Suppressor macrophage treated with lipopolysaccharide for 1 hour (primary cell): Measurements from ENCODE around the gene MIOS.
"Not testable (repeated sequence)": the region's sequence is repeated elsewhere in the genome, so short reads cannot be mapped to it uniquely, and the experiment has no call there.

ENCODE experiments used
- DNase-seq, 3 donors: peaks; one replicate each; pipeline ENCODE4 v3.0.0-alpha.2; 2020 to 2022

Gene MIOS

DNA sequence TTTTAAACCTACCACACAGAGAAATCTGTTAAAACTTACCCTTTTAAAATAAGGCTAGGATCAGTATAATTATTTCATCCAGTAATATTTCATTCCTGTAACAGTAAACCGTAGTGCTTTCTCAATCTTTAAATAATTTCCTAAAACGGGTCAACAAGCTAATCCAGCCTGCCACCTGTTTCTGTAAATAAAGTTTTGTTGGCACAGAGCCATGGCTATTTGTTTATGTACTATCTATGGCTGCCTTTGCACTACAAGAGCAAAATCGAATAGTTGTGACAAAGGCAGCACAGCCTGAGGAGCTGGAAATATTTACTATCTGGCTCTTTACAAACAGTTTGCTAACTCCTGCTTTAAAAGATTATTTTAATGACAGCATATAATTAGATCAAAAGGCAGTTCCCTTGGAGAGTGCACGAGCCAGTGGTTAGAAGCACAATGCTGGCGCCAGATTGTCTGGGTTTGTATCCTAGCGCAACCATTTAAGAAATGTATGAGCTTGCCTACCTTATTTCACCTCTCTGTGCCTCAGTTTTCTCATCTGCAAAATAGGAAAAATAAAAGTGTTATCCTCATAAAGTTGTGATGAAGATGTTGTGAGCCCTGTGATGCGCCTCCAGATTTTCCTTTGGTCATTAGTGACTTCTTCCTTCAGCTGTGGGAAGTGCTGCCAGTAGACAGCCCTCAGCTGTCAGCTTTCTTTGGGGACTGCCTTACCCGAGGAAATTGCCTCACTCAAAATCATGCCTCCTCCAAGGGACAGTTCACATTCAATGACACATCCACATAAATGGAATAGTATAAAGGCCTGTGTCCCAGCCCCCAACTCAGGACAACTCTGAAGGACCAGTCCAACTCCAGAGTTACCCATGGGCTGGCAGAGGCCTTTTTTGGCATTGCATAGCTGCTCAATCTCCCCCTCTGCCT, 11.8 kb upstream of the MIOS start:
- DNase-seq: no peak

DNA sequence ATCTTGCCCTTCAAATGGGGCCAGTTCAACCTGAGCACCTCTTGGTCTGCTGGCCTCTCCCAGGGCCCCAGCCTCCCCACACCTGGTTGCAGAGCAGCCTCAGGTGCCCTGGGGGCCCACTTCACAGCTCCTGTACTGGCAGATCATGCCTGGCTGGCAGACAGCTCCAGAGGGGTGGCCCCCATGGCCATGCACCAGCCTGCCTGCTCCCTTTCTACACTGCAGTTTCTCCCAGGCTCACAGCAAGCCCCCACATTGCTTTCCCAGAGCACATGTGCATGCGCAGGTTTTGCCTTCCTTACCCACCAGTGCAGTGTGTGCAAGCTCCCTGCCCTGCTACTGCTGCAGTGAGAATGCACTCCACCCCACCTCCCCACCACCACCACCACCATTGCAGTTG, 9.8 kb upstream of the MIOS start:
- DNase-seq: no peak

DNA sequence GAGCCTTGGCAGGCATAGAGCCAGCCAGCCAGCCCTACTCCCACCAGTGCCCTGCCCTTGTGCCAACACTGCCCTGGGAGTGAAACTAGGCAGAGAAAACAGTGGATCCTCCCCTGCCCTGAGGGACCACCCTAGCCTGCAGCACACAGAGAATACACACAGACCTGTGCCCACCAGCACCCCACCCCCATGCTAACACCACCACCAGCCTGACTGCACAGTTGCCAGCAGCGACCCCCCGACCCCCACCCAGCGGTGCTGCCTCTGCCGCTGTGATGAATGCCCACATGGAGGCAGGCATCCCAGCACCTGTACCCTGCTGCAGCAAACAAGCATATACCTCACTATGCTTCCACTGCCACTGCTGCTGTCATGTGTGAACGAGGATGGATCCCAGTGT, 9.4 kb upstream of the MIOS start:
- no peak for DNase-seq

DNA sequence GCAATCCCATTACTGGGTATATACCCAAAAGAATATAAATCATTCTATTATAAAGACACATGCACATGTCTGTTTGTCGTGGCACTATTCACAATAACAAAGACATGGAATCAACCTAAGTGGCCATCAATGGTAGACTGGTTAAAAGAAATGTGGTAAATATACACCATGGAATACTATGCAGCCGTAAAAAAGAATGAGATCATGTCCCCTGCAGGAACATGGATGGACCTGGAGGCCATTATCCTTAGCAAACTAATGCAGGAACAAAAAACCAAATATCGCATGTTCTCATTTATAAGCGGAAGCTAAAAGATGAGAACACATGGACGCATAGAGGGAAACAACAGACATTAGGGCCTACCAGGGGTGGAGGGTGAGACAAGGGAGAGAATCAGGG, 5.1 kb upstream of the MIOS start:
- DNase-seq: not testable (repeated sequence)

DNA sequence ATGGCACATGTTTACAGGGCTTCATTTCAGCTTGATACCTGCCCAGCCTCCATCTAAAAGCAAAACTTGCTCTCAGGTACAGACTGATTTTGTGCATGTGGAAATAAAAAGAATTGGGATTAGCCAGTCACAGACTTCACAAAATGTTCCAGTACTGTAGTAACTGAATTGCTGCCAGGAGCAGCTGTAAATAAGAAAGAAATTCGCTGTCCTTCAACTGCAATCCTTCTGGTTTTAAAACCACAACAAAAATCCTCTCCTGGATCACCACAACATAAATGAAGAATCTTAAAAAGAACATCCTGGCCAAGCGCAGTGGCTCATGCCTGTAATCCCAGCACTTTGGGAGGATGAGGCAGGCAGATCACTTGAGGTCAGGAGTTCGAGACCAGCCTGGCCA, 3.9 kb upstream of the MIOS start:
- no peak for DNase-seq

DNA sequence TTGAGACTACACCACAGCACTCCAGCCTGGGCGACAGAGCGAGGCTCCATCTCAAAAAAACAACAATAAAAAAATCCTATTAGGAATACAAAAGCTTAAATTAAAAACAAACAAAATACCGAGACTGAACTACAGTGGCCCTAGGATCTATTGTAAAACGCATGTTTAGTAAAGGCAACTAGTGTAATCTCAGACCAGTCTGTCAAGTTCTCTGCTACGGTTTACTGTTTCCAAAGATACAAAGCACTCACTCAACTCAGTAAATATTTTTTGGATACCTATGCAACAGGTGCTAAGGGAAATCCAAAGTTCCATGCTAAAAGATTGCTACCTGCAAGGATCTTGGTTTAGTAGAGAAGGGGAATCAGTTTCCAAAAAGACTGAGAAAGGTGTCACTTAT, 3.4 kb upstream of the MIOS start:
- no peak for DNase-seq

DNA sequence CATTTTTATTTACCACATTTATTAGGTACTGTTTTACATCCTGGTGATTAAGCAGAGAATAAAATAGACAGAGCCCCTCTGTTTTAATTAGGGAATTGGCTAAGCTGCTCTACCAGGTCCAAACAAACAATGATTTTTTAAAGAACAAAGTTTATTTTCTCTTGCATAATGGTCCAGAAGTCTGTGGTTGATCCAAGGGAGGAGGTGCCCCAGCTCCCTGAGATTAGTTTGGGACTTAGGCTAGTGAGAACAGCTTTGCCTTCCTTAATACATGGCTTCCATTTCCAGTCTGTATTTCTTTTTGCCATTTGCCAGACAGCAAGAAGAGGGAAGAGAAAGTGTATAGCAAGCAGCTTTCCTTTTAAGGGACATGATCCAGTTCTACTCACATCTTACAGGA, 2.9 kb upstream of the MIOS start:
- DNase-seq: peak; percentile 15 to 32 (median 29)

DNA sequence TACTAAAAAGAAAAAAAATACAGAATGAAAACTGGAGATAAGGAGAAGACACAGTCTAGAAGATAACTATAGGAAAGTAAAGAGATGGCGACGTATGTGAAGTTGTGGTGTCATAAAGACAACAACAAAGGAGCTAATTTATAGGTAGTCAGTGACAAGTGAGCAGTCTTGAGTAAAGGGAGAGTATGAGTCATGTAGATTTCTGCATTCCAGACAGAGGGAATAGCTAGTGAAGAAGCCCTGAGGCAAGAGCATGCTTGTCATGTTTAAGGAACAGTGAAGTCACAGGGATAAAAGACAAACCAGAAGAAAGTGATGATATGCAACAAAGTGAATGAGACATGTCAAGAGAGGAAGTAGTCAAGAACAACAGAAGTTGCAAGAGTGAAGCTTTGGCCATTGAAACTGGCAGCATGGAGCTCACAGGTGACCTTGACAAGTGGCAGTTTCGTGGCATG, 2.3 kb upstream of the MIOS start:
- DNase-seq: peak; percentile 70 to 90 (median 89)

DNA sequence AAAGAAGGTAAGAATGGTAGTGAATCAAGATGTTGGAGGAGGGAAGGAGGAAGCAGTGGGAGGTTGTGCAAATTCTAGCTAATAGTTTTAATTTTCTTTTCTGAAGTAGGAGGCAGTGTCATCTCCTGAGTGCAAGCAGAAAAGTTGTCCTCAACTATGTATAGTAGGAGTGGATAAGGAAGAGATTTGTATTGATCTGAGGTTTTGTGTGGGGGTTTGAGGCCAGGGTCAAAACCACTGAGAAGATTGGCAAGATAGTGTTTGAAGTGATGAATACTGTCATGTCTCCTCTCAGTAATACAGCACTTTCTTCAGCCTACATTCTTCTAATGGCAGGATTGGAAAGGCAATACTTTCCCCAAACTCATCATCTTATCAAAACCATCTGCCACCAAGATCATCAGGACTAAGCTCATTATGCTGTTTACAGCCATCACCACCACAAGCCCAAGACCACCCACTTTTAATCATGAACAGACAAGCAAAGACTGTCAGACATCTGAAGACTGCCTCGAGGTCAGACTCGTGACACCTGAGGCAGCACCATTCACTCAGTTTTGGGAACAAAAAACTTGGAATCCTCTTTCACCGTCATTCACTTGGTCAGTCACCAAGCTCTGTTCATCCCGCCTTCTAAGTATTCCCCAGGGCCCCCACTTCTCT, 1.5 kb upstream of the MIOS start:
- DNase-seq: peak in 2 of 3 donors; percentile 21 to 27

DNA sequence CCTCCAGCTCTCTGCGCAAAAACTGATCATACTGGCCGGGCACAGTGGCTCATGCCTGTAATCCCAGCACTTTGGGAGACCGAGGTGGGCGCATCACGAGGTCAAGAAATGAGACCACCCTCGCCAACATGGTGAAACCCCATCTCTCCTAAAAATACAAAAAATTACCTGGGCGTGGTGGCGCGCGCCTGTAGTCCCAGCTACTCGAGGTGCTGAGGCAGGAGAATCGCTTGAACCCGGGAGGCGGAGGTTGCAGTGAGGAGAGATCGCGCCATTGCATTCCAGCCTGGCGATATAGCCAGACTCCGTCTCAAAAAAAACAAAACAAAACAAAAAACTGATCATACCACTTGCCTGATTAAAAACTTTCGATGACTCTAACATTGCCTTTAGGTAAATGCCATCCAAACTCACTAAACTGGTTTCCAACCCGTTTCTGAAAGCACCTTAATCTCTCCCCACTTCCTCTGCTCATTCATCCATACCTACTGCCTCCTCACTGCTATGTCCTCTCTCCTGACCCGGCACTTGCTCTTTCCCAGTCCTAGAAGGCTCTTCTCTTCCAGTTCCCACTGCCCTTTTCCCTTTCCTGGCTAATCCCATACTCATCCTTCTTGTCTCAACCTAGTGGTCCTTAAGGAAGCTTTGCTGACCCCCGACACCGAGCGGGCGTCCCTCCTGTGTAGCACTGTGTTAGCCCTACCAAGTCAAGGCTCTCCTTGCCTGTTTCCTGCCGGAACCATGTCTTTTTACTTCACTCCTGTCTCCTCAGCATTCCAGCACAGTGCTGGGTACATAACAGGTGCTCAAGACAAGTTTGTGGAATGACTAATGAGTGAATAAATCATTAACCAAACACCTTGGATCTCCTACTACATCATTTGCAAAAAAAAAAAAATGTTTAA, 686 bp upstream of the MIOS start:
- no peak for DNase-seq

DNA sequence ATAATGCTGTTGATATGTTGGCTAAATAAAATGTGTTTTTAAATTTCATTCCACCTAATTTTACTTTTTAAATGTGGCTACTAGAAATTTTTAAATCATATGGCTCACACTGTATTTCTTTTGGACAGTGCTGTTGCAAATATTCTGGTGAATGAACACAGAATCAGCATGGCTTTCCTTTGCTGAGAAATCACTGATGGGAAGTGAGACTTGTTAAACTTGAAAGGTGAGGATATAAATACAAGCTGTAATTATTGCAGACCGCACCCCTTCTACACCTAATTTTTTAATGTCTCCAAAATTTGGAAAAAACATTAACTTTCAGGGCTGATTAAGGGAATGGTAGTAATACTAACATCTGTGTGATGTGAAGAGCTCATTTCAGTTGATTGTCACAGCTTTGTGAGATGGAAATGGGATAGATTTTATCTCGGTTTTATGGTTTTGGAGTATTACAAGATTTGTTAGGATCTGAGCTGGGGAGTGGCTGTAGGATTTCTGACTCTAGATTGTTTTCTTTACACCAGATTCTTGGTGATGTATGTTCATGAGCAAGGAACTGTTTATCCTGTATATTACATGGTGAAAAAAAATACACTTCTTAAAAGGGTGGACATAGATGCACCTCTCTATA, 1.3 kb downstream of the MIOS start:
- peak in 1 of 3 donors; percentile 11 for DNase-seq

DNA sequence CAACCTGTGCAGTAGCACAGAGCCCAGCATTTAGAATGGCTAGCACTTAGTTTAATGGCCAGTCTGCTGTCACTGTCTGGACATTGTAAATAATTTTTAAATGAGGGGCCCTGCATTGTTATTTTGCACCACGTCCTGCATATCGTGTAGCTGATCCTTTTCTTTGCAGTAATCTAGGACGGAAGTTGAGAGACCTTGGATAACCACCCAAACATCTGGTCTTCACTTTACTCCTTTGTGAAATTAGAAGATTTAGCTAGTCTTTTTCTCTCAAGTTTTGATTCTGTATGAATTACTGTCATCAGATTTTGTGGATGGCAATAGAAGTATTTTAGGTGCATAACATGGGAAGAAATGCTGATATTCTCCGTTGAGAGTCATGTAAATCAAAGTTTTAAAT, 1.9 kb downstream of the MIOS start:
- DNase-seq: no peak

DNA sequence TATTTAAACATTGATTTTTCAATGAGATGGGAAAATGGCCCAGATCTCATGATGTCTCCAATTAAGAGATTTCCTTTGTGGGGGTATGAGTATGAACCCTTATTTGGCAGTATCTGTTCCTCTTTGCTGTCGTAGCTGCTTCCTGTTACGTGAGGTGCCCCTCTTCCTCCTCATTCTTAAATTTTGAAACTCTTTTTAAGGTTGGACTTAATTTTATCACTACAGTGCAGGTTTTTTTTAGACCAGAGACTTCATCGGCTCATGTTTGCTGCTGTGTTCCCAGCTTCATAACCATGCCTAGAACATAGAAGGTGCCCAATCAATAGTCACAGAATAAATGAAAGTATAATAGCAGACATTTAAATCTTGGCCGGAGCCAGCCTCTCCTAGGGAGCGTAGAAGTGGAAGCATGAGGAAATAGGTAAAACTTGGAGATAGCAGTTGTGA, 2.4 kb downstream of the MIOS start:
- DNase-seq: peak; percentile 46 to 64 (median 62)

DNA sequence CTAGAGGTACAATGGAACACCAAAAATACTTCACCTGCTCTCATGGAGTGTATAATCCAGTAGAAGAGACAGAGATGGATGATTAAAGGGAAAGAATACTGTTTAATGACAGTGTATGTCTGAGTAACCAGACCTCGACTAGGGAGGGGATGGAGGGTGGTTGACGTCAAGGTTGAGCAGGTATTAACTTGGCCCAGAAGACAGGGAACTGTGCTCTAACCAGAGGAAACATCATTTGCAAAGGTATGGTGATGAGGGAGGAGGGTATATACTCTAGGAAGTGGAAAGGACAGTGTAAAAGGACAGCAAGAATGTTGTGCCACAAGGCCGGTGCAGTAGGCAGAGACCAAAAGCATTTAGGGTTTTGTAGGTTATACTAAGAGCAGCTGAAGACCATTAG, 2.9 kb downstream of the MIOS start:
- no peak for DNase-seq

DNA sequence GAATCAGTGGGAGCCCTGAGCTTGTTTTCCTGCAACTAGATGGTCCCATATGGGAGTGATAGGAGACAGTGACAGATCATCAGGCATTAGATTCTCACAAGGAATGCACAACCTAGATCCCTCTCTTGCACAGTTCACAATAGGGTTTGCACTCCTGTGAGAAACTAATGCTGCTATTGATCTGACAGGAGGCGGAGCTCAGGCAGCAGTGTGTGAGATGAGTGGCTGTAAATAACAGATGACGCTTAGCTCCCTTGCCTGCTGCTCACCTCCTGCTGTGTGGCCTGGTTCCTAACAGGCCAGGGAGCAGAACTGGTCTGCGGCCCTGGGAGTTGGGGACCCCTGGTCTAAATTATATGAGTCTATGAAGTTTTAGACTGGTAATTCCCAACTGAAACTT, 3.9 kb downstream of the MIOS start:
- no peak for DNase-seq

DNA sequence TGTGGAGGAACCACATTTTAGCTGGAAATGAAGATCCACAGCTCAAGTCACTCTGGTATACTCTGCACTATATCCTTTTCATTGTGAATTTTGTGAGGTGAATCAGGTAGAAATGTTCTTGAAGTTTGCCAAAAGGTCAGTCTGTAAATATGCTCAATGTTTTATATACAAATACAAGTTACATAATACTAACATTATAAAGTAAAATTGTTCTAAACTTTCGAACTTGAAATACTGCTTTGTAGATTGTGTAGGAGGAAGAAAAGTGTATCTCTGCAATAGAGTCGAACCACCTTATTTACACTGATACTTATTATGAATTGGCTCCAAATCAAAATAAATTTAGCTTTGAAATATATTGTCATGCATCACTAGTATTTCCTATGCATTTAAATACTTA, 7.0 kb downstream of the MIOS start:
- DNase-seq: no peak

DNA sequence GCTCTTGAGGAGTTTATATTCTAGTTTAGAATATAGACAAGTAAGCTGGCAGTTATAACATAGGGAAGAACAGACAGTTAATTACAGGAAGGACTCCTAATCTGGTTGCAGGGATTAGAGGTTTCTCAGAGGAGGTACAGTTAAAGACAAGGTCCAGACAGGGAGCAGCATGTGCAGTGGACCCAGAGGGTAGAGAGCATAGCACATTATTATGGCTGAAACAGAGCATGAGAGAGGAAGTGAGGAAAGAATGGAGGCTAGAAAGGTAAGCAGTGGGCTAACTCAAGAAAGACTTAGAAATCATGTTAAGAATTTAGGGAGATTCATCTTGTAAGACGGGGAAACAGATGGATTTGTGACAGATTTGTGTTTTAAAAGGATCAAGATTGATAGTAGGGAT, 9.7 kb downstream of the MIOS start:
- no peak for DNase-seq

DNA sequence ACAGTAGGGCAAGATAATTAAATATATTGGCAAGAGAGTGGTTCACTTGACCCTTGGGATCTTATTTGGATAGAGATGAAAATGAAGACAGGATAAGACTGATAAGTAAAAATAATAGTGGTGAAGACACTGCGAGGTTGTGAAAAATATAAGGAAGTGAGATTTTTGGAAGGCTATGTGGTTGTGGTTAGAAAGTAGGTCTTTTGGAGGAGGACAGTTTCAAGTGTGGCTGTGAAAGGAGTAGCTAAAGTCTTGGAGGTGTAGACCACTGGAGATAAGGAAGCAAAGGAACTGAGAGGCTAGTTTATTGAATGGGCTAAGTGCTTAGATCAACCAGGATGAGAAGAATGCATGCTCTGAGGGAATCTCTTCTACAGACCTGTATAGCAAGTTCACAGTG, 11.2 kb downstream of the MIOS start:
- peak in 2 of 3 donors; percentile 19 to 26 for DNase-seq

DNA sequence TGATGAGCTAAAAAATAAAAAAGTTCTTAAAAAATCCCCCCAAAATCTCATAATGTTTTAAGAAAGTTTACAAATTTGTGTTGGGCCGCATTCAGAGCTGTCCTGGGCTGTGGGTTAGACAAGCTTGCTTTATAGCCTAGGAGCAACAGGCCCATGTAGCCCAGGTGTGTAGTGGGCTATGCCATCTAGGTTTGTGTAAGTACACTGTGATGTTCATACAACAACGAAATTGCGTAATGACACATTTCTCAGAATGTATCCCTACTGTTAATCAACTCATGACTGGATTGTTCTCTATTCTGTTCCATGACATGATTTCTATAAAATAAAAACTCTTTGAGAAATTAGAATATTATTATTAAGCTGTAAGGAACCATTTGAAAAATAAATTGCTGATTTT, 13.0 kb downstream of the MIOS start:
- no peak for DNase-seq

DNA sequence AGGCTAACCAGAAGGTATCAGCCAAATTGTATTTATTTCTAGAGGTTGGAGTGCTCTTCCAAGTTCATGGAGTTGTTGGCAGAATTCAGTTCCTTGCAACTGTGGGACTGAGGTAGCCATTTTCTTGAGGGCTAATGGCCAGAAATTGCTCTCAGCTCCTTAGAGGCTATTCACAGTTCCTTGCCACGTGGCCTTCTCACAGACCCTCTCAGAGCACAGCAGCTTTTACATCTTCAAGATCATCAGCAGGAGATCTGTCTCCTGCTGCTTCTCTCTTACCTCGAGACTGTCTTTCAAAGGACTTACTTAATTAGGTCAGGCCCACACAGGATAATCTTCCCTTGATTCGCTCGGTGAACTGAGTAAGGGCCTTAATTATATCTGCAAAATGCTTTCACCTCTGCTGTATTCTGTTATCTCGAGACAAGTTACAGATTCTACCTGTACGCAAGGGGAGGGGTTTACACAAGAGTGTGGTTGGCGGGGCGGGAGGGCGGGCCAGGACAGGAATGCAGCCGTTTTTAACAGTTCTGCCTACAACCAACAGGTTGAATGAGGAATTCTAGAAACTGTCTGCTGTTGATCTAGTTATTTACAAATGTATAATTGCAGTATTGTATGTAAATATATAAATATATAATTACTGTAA, 15.0 kb downstream of the MIOS start:
- DNase-seq: no peak

DNA sequence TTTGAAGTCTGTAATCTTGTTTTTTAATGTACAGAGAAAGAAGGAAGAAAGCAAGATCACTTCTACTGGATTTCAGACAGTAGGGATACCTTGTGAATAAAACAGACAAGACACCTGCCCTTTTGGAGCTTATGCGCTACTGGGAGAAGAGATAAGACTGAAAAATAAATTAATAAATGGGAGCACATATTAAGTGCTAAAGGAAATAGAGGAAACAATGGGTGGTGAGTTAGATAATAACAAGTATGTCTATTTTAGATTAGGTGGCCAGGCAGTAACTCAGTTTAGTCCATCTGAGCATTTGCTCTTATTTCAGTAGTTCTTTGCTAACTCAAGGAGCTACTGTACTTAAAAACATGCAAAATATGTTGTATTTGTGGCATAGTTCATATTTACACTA, 15.9 kb downstream of the MIOS start:
- no peak for DNase-seq

DNA sequence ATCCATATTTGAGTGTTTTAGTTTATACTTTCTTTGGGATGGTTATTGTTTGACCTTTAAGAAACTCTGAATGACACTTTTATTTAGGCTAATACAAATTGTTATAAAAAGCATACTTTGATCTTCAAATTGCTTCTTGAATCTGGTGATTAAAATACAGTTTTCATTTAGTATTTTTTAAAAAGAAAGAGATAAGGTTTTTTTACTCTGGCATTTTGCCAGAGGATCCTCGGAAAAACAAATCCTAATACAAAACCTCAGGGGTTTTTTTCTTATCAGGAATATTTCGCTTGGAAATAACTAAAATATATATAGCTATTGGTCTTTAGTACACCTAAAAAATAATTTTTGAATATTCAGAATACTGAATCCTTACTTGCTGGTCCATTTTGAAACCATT, 17.0 kb downstream of the MIOS start:
- DNase-seq: no peak
